Transverse colon (tissue), 4 donors: ENCODE data around the gene ZFPL1. TPM values are rescaled to one million over a fixed set of nuclear protein-coding genes. Genes with fewer than 3 reads are reported as not detected.

ENCODE experiments used
- DNase-seq: peaks from one replicate; pipeline ENCODE4 v3.0.0-alpha.2; 2019
- H3K27ac ChIP-seq, 4 donors: fragments of 200-600 bp; sonication (generic); 2 replicates each; pipeline ENCODE4 v1.5.1; 2016 to 2018; ENCODE audit warnings: inconsistent platforms in 4 of 4
- H3K27me3 ChIP-seq: fragments of 200-600 bp; sonication (generic); 2 replicates; pipeline ENCODE4 v1.5.1; 2017; ENCODE audit warnings: inconsistent platforms
- H3K36me3 ChIP-seq, 4 donors: fragments of 200-600 bp; sonication (generic); 2 replicates each; pipeline ENCODE4 v1.5.1; 2017 to 2019; ENCODE audit warnings: inconsistent platforms in 4 of 4
- H3K4me1 ChIP-seq, 4 donors: fragments of 200-600 bp; sonication (generic); 2 replicates each; pipeline ENCODE4 v1.5.1; 2017 to 2020; ENCODE audit warnings: inconsistent platforms in 4 of 4
- H3K4me3 ChIP-seq, 4 donors: fragments of 200-600 bp; sonication (generic); 1 replicate in 1 of 4; 2 replicates in 3 of 4; pipeline versions ENCODE4 v1.5.1 to v1.6.1; 2017 to 2019; ENCODE audit warnings: inconsistent platforms in 4 of 4
- H3K9me3 ChIP-seq, 2 donors: fragments of 200-600 bp; sonication (generic); 2 replicates each; pipeline ENCODE4 v1.5.1; 2017 to 2019; ENCODE audit warnings: inconsistent platforms in 2 of 2
- EP300 ChIP-seq: sonication (generic); formaldehyde crosslinking; IDR thresholded peaks from one replicate; pipeline ENCODE4 v1.6.1; 2017; ENCODE audit warnings: antibody characterized with exemption, low read depth
- POLR2A ChIP-seq: fragments of 450-650 bp; IDR thresholded peaks from one replicate; pipeline ENCODE4 v1.6.1; 2016; ENCODE audit warnings: antibody characterized with exemption, mild to moderate bottlenecking, moderate library complexity
- POLR2AphosphoS5 ChIP-seq, 3 donors: sonication (generic); formaldehyde crosslinking; IDR thresholded peaks; one replicate each; pipeline ENCODE4 v1.6.1; 2016; ENCODE audit warnings: antibody characterized with exemption in 3 of 3
- WGBS, 2 donors: methylation state at CpG; one replicate each; pipeline ENCODE4 v1.1.5; 2018; ENCODE audit warnings: low coverage in 1 of 2; 5-methylcytosine and 5-hydroxymethylcytosine counted together
- in situ Hi-C, 4 donors: fragments of 200-750 bp; cut with MboI; loops; one replicate each; pipeline versions ENCODE4 v1.15.0 to v1.15.1; 2017; ENCODE audit warnings: low sequenced_read_pairs in 3 of 4, low pct_ligation_motif_present in 1 of 4, low pct_unique_long_range_greater_than_20kb in 1 of 4
- intact Hi-C: fragments of 100-400 bp; cut with DNase I; formaldehyde crosslinking; loops from one replicate; pipeline ENCODE4 v1.15.1; 2023; ENCODE audit warnings: low total_unique reads
- total RNA-seq, 4 donors: library from RNA; depleted of rRNA; stranded (reverse); fragments of >200 nt; gene quantifications; one replicate each; pipeline ENCODE4 v1.1.0, GENCODE V29; 2016
- TF ChIP-seq, protein P1 (sequence below), 5 experiments: fragments of 200-600 bp in 3 of 5; fragments of 450-650 bp in 2 of 5; sonication (generic) in 3 of 5; IDR thresholded peaks; 1 replicate in 2 of 5; 2 replicates in 3 of 5; pipeline ENCODE4 v1.5.1; 2016 to 2017; ENCODE audit warnings: antibody characterized with exemption in 5 of 5, inconsistent platforms in 3 of 5, mild to moderate bottlenecking in 2 of 5, moderate library complexity in 1 of 5

Gene ZFPL1
- total RNA-seq, 4 donors from 2014 or later, result 44.5 to 105 (median 64.2) TPM

GRCh38 chr11:65113839-65114238 is 29.8 kb downstream of the ZFPL1 start:
- TF ChIP-seq, protein P1, sequence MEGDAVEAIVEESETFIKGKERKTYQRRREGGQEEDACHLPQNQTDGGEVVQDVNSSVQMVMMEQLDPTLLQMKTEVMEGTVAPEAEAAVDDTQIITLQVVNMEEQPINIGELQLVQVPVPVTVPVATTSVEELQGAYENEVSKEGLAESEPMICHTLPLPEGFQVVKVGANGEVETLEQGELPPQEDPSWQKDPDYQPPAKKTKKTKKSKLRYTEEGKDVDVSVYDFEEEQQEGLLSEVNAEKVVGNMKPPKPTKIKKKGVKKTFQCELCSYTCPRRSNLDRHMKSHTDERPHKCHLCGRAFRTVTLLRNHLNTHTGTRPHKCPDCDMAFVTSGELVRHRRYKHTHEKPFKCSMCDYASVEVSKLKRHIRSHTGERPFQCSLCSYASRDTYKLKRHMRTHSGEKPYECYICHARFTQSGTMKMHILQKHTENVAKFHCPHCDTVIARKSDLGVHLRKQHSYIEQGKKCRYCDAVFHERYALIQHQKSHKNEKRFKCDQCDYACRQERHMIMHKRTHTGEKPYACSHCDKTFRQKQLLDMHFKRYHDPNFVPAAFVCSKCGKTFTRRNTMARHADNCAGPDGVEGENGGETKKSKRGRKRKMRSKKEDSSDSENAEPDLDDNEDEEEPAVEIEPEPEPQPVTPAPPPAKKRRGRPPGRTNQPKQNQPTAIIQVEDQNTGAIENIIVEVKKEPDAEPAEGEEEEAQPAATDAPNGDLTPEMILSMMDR (IDR thresholded peaks at IDR 0.05), result no peak
- TF ChIP-seq POLR2A (no peak), POLR2AphosphoS5 (IDR thresholded peaks at IDR 0.05) (no peak), EP300 (no peak)
- Histone ChIP-seq H3K9me3 (no peaks in the 10 kb centered on the region), H3K4me1 (peaks cover 20 to 53% (median 34%) of the 10 kb centered on the region in 4 donors), H3K4me3 (no peak overlapping the region), H3K27ac (no peak overlapping the region), H3K36me3 (peaks cover 0 to 4% (median 0%) of the 10 kb centered on the region in 4 donors), H3K27me3 (no peaks in the 10 kb centered on the region)
- DNase-seq, result no peak
- in situ Hi-C loops, result no loop called here
- WGBS, 2 donors, result 30 to 67% methylated on average over 2 to 6 of the region's 6 CpGs
- intact Hi-C loops, result loop anchor here (5.0 kb wide), 1 partner anchor 102 kb away; the partner anchor contains the start of gene ARL2

DNA sequence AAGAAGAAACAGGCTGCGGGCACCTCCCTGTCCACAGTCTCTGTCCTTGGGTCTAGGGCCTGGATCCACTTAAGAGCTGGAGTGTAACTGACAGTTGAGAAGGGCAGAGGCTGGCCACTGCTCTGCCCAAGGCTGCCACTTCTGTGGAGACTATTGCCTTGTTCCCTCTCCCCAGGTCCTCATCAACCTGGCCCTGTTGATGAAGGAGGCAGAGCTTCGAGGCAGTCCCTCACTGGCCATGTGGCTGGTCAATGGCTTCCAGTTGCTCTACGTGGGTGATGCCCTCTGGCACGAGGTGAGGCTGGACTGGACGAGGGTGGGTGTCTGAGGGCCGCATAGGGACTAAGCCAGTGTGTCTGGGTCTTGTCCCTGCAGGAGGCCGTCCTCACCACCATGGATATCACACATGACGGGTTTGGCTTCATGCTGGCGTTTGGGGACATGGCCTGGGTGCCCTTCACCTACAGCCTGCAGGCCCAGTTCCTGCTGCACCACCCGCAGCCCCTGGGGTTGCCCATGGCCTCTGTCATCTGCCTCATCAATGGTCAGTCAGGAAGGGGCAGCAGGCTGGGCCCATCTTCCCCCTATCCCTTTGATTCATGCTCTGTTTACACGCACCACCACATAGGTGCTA is 30.6 kb downstream of the ZFPL1 start:
- no peaks in the 10 kb centered on the region for H3K9me3 ChIP-seq
- H3K27me3 ChIP-seq, result no peaks in the 10 kb centered on the region
- no peak overlapping the region for H3K27ac ChIP-seq
- TF ChIP-seq EP300 (no peak), POLR2A (no peak), POLR2AphosphoS5 (IDR thresholded peaks at IDR 0.05) (no peak)
- TF ChIP-seq, protein P1 (IDR thresholded peaks at IDR 0.05), result no peak
- in situ Hi-C loops (no loop called here), intact Hi-C loops (loop anchor here (5.0 kb wide), 2 partner anchors 87 to 102 kb away; partner anchors contain the start of genes ARL2 and SNX15)
- peaks cover 20 to 53% (median 34%) of the 10 kb centered on the region in 4 donors for H3K4me1 ChIP-seq
- peaks cover 0 to 12% (median 0%) of the 10 kb centered on the region in 4 donors for H3K36me3 ChIP-seq
- 90% methylated on average over 11 of the region's 11 CpGs; no CpG with 5 or more reads in 1 of the 2 donors for WGBS, 2 donors
- no peak overlapping the region for H3K4me3 ChIP-seq
- DNase-seq, result no peak

- H3K4me1 ChIP-seq, result peaks cover 20 to 55% (median 34%) of the 10 kb centered on the region in 4 donors
- intact Hi-C loops (loop anchor here (5.0 kb wide), 1 partner anchor 88 kb away; the partner anchor contains the start of gene SNX15), in situ Hi-C loops (no loop called here)
- H3K27me3 ChIP-seq, result no peaks in the 10 kb centered on the region
- WGBS, 2 donors, result 99% methylated on average over 18 of the region's 21 CpGs; no CpG with 5 or more reads in 1 of the 2 donors
- TF ChIP-seq, protein P1 (IDR thresholded peaks at IDR 0.05), result no peak
- TF ChIP-seq POLR2AphosphoS5 (IDR thresholded peaks at IDR 0.05) (no peak), EP300 (no peak), POLR2A (no peak)
- peaks cover 0 to 19% (median 3%) of the 10 kb centered on the region in 4 donors for H3K36me3 ChIP-seq
- no peaks in the 10 kb centered on the region for H3K9me3 ChIP-seq
- H3K4me3 ChIP-seq, result no peak overlapping the region
- no peak for DNase-seq
- no peak overlapping the region for H3K27ac ChIP-seq
Observed at GRCh38 chr11:65115361-65116082, 31.5 kb downstream of the ZFPL1 start.
